WTC11 (cell line): ENCODE results near the gene TCF7L2.

Experiments used
- ELF4 ChIP-seq: sonication (generic); formaldehyde crosslinking; IDR thresholded peaks from 2 replicates; pipeline ENCODE4 v1.8.1; 2022; ENCODE audit warnings: low read depth, mild to moderate bottlenecking, moderate library complexity, missing genetic modification reagents
- GRHL2 ChIP-seq: fragments of 250-450 bp; sonication (Bioruptor Pico); IDR thresholded peaks from 2 replicates; pipeline ENCODE4 v1.8.0; 2022; ENCODE audit warnings: mild to moderate bottlenecking, moderate library complexity; ENCODE audit not compliant: insufficient replicate concordance, severe bottlenecking
- TF ChIP-seq, protein P1 (sequence below): fragments of 200-600 bp; IDR thresholded peaks from 2 replicates; pipeline ENCODE4 v1.8.0; 2022; ENCODE audit warnings: antibody characterized with exemption
- TF ChIP-seq, protein P2 (sequence below): sonication (generic); formaldehyde crosslinking; IDR thresholded peaks from 2 replicates; pipeline ENCODE4 v1.8.1; 2022; ENCODE audit warnings: low read depth, missing genetic modification reagents, borderline replicate concordance
- TF ChIP-seq, protein P3 (sequence below): sonication (generic); formaldehyde crosslinking; IDR thresholded peaks from 2 replicates; pipeline ENCODE4 v1.8.0; 2022; ENCODE audit warnings: missing genetic modification reagents
- TF ChIP-seq, protein P4 (sequence below): sonication (generic); formaldehyde crosslinking; IDR thresholded peaks from 2 replicates; pipeline ENCODE4 v1.8.1; 2022; ENCODE audit warnings: mild to moderate bottlenecking, missing genetic modification reagents, moderate library complexity, borderline replicate concordance
- TF ChIP-seq, protein P5 (sequence below): sonication (generic); formaldehyde crosslinking; IDR thresholded peaks from 2 replicates; pipeline ENCODE4 v1.8.1; 2022; ENCODE audit warnings: missing genetic modification reagents, borderline replicate concordance
- TF ChIP-seq, protein P6 (sequence below): sonication (generic); formaldehyde crosslinking; IDR thresholded peaks from 2 replicates; pipeline ENCODE4 v1.8.0; 2022; ENCODE audit warnings: mild to moderate bottlenecking, missing genetic modification reagents

DNA sequence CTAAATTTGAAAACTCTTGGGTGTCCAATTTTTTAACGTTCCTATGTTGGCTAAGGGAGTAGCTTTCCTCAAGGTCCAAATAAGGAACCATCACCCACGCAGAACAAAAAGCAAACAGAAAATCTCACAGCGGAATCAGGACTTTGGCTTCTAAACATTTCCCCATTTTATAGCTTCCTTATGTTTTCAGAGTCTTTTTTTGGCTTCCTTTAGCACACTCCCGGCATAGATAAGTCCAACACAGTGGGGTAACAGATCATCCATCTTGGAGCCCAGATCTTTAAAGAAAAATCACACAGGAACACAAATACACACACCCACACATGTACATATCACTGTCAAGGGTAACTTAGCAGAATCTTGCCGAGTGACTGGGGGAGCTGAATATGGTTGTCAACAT, 4.2 kb upstream of the TCF7L2 start:
- TF ChIP-seq, protein P1, sequence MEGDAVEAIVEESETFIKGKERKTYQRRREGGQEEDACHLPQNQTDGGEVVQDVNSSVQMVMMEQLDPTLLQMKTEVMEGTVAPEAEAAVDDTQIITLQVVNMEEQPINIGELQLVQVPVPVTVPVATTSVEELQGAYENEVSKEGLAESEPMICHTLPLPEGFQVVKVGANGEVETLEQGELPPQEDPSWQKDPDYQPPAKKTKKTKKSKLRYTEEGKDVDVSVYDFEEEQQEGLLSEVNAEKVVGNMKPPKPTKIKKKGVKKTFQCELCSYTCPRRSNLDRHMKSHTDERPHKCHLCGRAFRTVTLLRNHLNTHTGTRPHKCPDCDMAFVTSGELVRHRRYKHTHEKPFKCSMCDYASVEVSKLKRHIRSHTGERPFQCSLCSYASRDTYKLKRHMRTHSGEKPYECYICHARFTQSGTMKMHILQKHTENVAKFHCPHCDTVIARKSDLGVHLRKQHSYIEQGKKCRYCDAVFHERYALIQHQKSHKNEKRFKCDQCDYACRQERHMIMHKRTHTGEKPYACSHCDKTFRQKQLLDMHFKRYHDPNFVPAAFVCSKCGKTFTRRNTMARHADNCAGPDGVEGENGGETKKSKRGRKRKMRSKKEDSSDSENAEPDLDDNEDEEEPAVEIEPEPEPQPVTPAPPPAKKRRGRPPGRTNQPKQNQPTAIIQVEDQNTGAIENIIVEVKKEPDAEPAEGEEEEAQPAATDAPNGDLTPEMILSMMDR = no peak
- TF ChIP-seq, protein P2, sequence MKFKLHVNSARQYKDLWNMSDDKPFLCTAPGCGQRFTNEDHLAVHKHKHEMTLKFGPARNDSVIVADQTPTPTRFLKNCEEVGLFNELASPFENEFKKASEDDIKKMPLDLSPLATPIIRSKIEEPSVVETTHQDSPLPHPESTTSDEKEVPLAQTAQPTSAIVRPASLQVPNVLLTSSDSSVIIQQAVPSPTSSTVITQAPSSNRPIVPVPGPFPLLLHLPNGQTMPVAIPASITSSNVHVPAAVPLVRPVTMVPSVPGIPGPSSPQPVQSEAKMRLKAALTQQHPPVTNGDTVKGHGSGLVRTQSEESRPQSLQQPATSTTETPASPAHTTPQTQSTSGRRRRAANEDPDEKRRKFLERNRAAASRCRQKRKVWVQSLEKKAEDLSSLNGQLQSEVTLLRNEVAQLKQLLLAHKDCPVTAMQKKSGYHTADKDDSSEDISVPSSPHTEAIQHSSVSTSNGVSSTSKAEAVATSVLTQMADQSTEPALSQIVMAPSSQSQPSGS = no peak
- TF ChIP-seq, protein P3, sequence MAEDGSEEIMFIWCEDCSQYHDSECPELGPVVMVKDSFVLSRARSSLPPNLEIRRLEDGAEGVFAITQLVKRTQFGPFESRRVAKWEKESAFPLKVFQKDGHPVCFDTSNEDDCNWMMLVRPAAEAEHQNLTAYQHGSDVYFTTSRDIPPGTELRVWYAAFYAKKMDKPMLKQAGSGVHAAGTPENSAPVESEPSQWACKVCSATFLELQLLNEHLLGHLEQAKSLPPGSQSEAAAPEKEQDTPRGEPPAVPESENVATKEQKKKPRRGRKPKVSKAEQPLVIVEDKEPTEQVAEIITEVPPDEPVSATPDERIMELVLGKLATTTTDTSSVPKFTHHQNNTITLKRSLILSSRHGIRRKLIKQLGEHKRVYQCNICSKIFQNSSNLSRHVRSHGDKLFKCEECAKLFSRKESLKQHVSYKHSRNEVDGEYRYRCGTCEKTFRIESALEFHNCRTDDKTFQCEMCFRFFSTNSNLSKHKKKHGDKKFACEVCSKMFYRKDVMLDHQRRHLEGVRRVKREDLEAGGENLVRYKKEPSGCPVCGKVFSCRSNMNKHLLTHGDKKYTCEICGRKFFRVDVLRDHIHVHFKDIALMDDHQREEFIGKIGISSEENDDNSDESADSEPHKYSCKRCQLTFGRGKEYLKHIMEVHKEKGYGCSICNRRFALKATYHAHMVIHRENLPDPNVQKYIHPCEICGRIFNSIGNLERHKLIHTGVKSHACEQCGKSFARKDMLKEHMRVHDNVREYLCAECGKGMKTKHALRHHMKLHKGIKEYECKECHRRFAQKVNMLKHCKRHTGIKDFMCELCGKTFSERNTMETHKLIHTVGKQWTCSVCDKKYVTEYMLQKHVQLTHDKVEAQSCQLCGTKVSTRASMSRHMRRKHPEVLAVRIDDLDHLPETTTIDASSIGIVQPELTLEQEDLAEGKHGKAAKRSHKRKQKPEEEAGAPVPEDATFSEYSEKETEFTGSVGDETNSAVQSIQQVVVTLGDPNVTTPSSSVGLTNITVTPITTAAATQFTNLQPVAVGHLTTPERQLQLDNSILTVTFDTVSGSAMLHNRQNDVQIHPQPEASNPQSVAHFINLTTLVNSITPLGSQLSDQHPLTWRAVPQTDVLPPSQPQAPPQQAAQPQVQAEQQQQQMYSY = no peak
- TF ChIP-seq GRHL2 (CRISPR knock-in tag) (no peak), ELF4 (CRISPR knock-in tag) (no peak)
- TF ChIP-seq, protein P4, sequence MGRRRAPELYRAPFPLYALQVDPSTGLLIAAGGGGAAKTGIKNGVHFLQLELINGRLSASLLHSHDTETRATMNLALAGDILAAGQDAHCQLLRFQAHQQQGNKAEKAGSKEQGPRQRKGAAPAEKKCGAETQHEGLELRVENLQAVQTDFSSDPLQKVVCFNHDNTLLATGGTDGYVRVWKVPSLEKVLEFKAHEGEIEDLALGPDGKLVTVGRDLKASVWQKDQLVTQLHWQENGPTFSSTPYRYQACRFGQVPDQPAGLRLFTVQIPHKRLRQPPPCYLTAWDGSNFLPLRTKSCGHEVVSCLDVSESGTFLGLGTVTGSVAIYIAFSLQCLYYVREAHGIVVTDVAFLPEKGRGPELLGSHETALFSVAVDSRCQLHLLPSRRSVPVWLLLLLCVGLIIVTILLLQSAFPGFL (CRISPR knock-in tag) = no peak
- TF ChIP-seq, protein P5, sequence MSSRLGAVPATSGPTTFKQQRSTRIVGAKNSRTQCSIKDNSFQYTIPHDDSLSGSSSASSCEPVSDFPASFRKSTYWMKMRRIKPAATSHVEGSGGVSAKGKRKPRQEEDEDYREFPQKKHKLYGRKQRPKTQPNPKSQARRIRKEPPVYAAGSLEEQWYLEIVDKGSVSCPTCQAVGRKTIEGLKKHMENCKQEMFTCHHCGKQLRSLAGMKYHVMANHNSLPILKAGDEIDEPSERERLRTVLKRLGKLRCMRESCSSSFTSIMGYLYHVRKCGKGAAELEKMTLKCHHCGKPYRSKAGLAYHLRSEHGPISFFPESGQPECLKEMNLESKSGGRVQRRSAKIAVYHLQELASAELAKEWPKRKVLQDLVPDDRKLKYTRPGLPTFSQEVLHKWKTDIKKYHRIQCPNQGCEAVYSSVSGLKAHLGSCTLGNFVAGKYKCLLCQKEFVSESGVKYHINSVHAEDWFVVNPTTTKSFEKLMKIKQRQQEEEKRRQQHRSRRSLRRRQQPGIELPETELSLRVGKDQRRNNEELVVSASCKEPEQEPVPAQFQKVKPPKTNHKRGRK (CRISPR knock-in tag) = no peak
- TF ChIP-seq, protein P6, sequence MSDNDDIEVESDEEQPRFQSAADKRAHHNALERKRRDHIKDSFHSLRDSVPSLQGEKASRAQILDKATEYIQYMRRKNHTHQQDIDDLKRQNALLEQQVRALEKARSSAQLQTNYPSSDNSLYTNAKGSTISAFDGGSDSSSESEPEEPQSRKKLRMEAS (CRISPR knock-in tag) = no peak
